Measurements from ENCODE around the gene PLCB3. TPM values are rescaled to one million over a fixed set of nuclear protein-coding genes. Genes with fewer than 3 reads are reported as not detected.

The PLCB3 gene
- total RNA-seq, 1 experiment from 2014 or later, result 45.3 TPM

GRCh38 chr11:64304316-64305072 is 53.2 kb downstream of the PLCB3 start:
- ChIA-PET CTCF (interaction anchor here (0.6 to 2.6 kb wide), 11 partner anchors 10 to 120 kb away, joined by 3 to 23 read pairs (median 10); partner anchors contain the start of genes FERMT3, PRDX5 and TRMT112), POLR2A (ENCODE audit: low non-redundant PET) (no interaction called here)
- DNase-seq (ENCODE audit: low spot score), result peak; percentile 97
- Histone ChIP-seq H3K36me3 (ENCODE audit: insufficient read depth, low read length, poor library complexity, severe bottlenecking) (peaks cover 4% of the 10 kb centered on the region), H3K27ac (ENCODE audit: low read depth, low read length, poor library complexity, severe bottlenecking) (peak overlapping the region; percentile 87), H3K4me3 (ENCODE audit: low read depth, low read length, poor library complexity, severe bottlenecking) (peak overlapping the region; percentile 58), H3K4me1 (ENCODE audit: insufficient read depth, low read length, poor library complexity, severe bottlenecking) (peaks cover 24% of the 10 kb centered on the region), H3K9me3 (ENCODE audit: low read depth, low read length, poor library complexity, severe bottlenecking) (no peaks in the 10 kb centered on the region), H3K27me3 (replicated peaks; ENCODE audit: insufficient read depth, low read depth, low read length, poor library complexity) (peaks cover 6% of the 10 kb centered on the region)
- no peak for TF ChIP-seq EZH2 (IDR thresholded peaks at IDR 0.05; ENCODE audit: borderline replicate concordance, low read depth, low read length, poor library complexity, severe bottlenecking)
- peak; percentile 99 for TF ChIP-seq CTCF (conservative IDR thresholded peaks at IDR 0.05; ENCODE audit: low read depth, low read length)
- BruUV-seq (replicated peaks), result TSS peak; percentile 96
- intact Hi-C loops (cut with micrococcal nuclease; ENCODE audit: unreplicated experiment), result loop anchor here (2.0 to 5.0 kb wide), 3 partner anchors 34 to 117 kb away; partner anchors contain the start of genes FKBP2 and STIP1

- Histone ChIP-seq H3K4me3 (ENCODE audit: low read depth, low read length, poor library complexity, severe bottlenecking) (peak within 1 kb of the TSS; percentile 83), H3K27ac (ENCODE audit: low read depth, low read length, poor library complexity, severe bottlenecking) (peak within 1 kb of the TSS; percentile 87), H3K9me3 (ENCODE audit: low read depth, low read length, poor library complexity, severe bottlenecking) (no peaks in the 10 kb centered on the region), H3K27me3 (replicated peaks; ENCODE audit: insufficient read depth, low read depth, low read length, poor library complexity) (no peaks in the 10 kb centered on the region), H3K4me1 (ENCODE audit: insufficient read depth, low read length, poor library complexity, severe bottlenecking) (peaks cover 19% of the 10 kb centered on the region), H3K36me3 (ENCODE audit: insufficient read depth, low read length, poor library complexity, severe bottlenecking) (peaks cover 4% of the 10 kb centered on the region)
- no TSS peak for BruUV-seq (replicated peaks)
- intact Hi-C loops (cut with micrococcal nuclease; ENCODE audit: unreplicated experiment), result loop anchor here (2.0 kb wide), 2 partner anchors 34 to 64 kb away; partner anchors contain the start of gene FKBP2
- DNase-seq (ENCODE audit: low spot score), result peak; percentile 100
- no peak for TF ChIP-seq CTCF (conservative IDR thresholded peaks at IDR 0.05; ENCODE audit: low read depth, low read length)
- TF ChIP-seq EZH2 (IDR thresholded peaks at IDR 0.05; ENCODE audit: borderline replicate concordance, low read depth, low read length, poor library complexity, severe bottlenecking), result no peak
- ChIA-PET POLR2A (ENCODE audit: low non-redundant PET) (interaction anchor here (0.6 kb wide), 1 partner anchor 111 kb away, joined by 6 read pairs; no protein-coding TSS in a partner anchor), CTCF (interaction anchor here (0.6 to 2.6 kb wide), 12 partner anchors 13 to 526 kb away, joined by 3 to 23 read pairs (median 8); partner anchors contain the start of genes FERMT3, PRDX5 and TRMT112)
Measured at GRCh38 chr11:64305075-64305690, 53.9 kb downstream of the PLCB3 start, which contains the start of gene ESRRA. ESRRA (plus strand) TSS chr11:64305524; CDS start chr11:64307180, 1,656 bp downstream.
